Gastrocnemius medialis (tissue), 4 donors: ENCODE results near the gene CDK14. TPM values are rescaled to one million over a fixed set of nuclear protein-coding genes. Genes with fewer than 3 reads are reported as not detected.

Experiments
- ATAC-seq, 2 donors: fragments of 150-250 bp; one replicate each; pipeline ENCODE4 v1.9.1; 2016
- DNase-seq, 2 donors: peaks; one replicate each; pipeline ENCODE4 v3.0.0-alpha.2; 2019
- H3K27ac ChIP-seq, 4 donors: fragments of 200-600 bp; sonication (generic); 1 replicate in 1 of 4; 2 replicates in 3 of 4; pipeline ENCODE4 v1.5.1; 2016 to 2018; ENCODE audit warnings: mild to moderate bottlenecking in 2 of 4, moderate library complexity in 1 of 4
- H3K27me3 ChIP-seq, 3 donors: fragments of 200-600 bp; sonication (generic) in 2 of 3; 1 replicate in 1 of 3; 2 replicates in 2 of 3; pipeline versions ENCODE4 v1.5.1 to v1.6.0; 2016 to 2019; ENCODE audit warnings: mild to moderate bottlenecking in 1 of 3, moderate library complexity in 1 of 3
- H3K36me3 ChIP-seq, 2 donors: fragments of 200-600 bp; sonication (generic) in 1 of 2; one replicate each; pipeline ENCODE4 v1.5.1; 2017 to 2018
- H3K4me1 ChIP-seq, 2 donors: fragments of 200-600 bp; sonication (generic) in 1 of 2; one replicate each; pipeline ENCODE4 v1.5.1; 2016 to 2017; ENCODE audit warnings: mild to moderate bottlenecking in 2 of 2
- H3K4me3 ChIP-seq, 4 donors: fragments of 200-600 bp; sonication (generic) in 3 of 4; 1 replicate in 1 of 4; 2 replicates in 3 of 4; pipeline ENCODE4 v1.5.1; 2016 to 2019; ENCODE audit warnings: mild to moderate bottlenecking in 2 of 4
- H3K9me3 ChIP-seq, 3 donors: fragments of 200-600 bp; sonication (generic) in 2 of 3; 1 replicate in 1 of 3; 2 replicates in 2 of 3; pipeline ENCODE4 v1.5.1; 2016 to 2019
- POLR2A ChIP-seq, 2 donors: fragments of 450-650 bp; IDR thresholded peaks; one replicate each; pipeline ENCODE4 v1.6.1; 2017; ENCODE audit warnings: antibody characterized with exemption in 2 of 2, mild to moderate bottlenecking in 2 of 2, moderate library complexity in 2 of 2
- in situ Hi-C, 4 donors: fragments of 200-750 bp; cut with MboI; loops; one replicate each; pipeline versions ENCODE4 v1.15.0 to v1.8.0; 2017; ENCODE audit warnings: low sequenced_read_pairs in 4 of 4
- intact Hi-C: fragments of 100-400 bp; cut with DNase I; formaldehyde crosslinking; loops from one replicate; pipeline ENCODE4 v1.15.1; 2023; ENCODE audit warnings: low total_unique reads
- total RNA-seq, 4 donors: library from RNA; depleted of rRNA; stranded (reverse); fragments of >200 nt; gene quantifications; one replicate each; pipeline versions ENCODE4 v1.1.0 to v1.2.3, GENCODE V29; 2016
- TF ChIP-seq, protein P1 (sequence below), 5 experiments: fragments of 450-650 bp in 3 of 5; fragments of 200-600 bp in 2 of 5; sonication (generic) in 2 of 5; IDR thresholded peaks in 4 of 5; conservative IDR thresholded peaks in 1 of 5; 1 replicate in 4 of 5; 2 replicates in 1 of 5; pipeline ENCODE4 v1.5.1; 2016 to 2019; ENCODE audit warnings: antibody characterized with exemption in 5 of 5, mild to moderate bottlenecking in 3 of 5, moderate library complexity in 3 of 5

Gene CDK14
- total RNA-seq, 4 donors from 2014 or later: 3.9 to 8.6 (median 7.3) TPM

- Histone ChIP-seq H3K36me3 (no peaks in the 10 kb centered on the region), H3K9me3 (no peaks in the 10 kb centered on the region), H3K4me3 (no peak overlapping the region), H3K27ac (no peak overlapping the region), H3K4me1 (peaks cover 15 to 24% of the 10 kb centered on the region in 2 donors), H3K27me3 (no peaks in the 10 kb centered on the region)
- no peak for TF ChIP-seq POLR2A (IDR thresholded peaks at IDR 0.05)
- TF ChIP-seq, protein P1, sequence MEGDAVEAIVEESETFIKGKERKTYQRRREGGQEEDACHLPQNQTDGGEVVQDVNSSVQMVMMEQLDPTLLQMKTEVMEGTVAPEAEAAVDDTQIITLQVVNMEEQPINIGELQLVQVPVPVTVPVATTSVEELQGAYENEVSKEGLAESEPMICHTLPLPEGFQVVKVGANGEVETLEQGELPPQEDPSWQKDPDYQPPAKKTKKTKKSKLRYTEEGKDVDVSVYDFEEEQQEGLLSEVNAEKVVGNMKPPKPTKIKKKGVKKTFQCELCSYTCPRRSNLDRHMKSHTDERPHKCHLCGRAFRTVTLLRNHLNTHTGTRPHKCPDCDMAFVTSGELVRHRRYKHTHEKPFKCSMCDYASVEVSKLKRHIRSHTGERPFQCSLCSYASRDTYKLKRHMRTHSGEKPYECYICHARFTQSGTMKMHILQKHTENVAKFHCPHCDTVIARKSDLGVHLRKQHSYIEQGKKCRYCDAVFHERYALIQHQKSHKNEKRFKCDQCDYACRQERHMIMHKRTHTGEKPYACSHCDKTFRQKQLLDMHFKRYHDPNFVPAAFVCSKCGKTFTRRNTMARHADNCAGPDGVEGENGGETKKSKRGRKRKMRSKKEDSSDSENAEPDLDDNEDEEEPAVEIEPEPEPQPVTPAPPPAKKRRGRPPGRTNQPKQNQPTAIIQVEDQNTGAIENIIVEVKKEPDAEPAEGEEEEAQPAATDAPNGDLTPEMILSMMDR (IDR thresholded peaks at IDR 0.05 in 4 of 5, conservative IDR thresholded peaks at IDR 0.05 in 1 of 5): no peak
- in situ Hi-C loops (loop anchor here in 1 of 4 donors (10.0 kb wide), 1 partner anchor 70 kb away; no protein-coding TSS in a partner anchor), intact Hi-C loops (loop anchor here (10.0 kb wide), 1 partner anchor 170 kb away; no protein-coding TSS in a partner anchor)
- ATAC-seq: no peak
- DNase-seq: no peak
These were observed 28.2 kb downstream of the CDK14 start for GRCh38 chr7:90624225-90624911.

DNA sequence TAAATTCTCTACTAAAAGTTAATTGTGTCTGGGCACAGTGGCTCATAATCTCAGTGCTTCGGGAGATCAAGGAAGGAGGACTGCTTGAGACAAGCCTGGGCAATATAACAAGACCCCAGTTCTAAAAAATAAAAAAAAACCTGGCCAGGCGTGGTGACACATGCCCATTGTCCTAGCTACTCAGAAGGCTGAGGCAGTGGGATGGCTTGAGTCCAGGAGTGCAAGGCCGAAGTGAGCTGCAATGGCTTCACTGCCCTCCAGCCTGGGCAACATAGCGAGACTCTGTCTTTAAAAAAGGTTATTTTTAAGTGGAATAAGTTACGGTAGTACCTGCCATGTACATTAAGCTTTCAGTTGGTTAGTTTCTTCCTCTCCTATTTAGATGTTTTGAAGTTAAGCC, 28.9 kb downstream of the CDK14 start:
- H3K4me3 ChIP-seq: no peak overlapping the region
- in situ Hi-C loops: loop anchor here in 1 of 4 donors (10.0 to 25.0 kb wide), 2 partner anchors 70 to 163 kb away; partner anchors contain the start of gene PTTG1IP2
- ATAC-seq: no peak
- H3K27ac ChIP-seq: no peak overlapping the region
- DNase-seq: no peak
- peaks cover 15 to 24% of the 10 kb centered on the region in 2 donors for H3K4me1 ChIP-seq
- TF ChIP-seq POLR2A (IDR thresholded peaks at IDR 0.05): no peak
- TF ChIP-seq, protein P1 (IDR thresholded peaks at IDR 0.05 in 4 of 5, conservative IDR thresholded peaks at IDR 0.05 in 1 of 5): no peak
- no peaks in the 10 kb centered on the region for H3K36me3 ChIP-seq
- intact Hi-C loops: loop anchor here (10.0 kb wide), 1 partner anchor 170 kb away; no protein-coding TSS in a partner anchor
- no peaks in the 10 kb centered on the region for H3K9me3 ChIP-seq
- no peaks in the 10 kb centered on the region for H3K27me3 ChIP-seq

DNA sequence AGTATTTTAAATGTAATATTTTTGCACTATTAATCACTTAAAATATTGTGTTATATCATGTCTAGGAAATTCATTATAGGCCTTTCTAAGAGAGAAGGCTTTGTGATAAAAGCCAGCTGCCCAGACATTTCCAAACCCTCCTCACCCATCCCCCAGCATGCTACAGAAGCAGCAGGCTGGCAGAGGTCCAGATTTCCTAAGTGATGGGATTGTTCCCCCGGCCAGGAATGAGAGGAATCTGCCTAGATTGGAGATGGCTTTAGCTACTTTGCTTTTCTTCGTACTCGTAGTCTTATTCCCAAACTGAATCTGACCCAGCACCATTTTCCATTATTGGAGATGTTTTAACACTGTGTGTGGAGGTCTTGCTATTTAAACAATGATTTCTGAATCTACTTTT, 29.4 kb downstream of the CDK14 start:
- no peak overlapping the region for H3K27ac ChIP-seq
- in situ Hi-C loops: loop anchor here in 1 of 4 donors (10.0 to 25.0 kb wide), 2 partner anchors 71 to 163 kb away; partner anchors contain the start of gene PTTG1IP2
- H3K4me1 ChIP-seq: peaks cover 15 to 24% of the 10 kb centered on the region in 2 donors
- no peaks in the 10 kb centered on the region for H3K36me3 ChIP-seq
- no peak for TF ChIP-seq POLR2A (IDR thresholded peaks at IDR 0.05)
- DNase-seq: peak in 1 of 2 donors; percentile 10
- H3K9me3 ChIP-seq: no peaks in the 10 kb centered on the region
- no peak for ATAC-seq
- H3K4me3 ChIP-seq: no peak overlapping the region
- no peaks in the 10 kb centered on the region for H3K27me3 ChIP-seq
- intact Hi-C loops: loop anchor here (10.0 kb wide), 1 partner anchor 171 kb away; no protein-coding TSS in a partner anchor

DNA sequence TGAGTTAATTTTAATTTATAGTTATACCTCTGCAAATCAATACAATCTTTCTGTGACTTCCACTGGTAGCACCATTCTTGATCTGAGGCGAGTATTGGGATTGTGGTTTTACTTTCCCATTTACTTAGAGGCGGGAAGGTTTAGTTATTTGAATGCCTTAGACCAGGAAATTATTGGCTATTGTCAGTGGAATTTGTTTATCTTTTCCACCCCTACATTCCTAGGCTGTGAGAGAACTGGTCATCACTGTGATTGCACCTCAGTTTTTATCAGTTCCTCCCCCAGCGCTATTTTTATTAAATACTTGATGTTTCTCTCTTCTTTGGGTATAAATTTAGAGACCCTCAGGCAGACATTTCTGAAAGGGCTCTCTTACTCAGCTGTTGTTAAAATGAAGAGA, 29.9 kb downstream of the CDK14 start:
- H3K4me1 ChIP-seq: peaks cover 15 to 24% of the 10 kb centered on the region in 2 donors
- no peaks in the 10 kb centered on the region for H3K9me3 ChIP-seq
- H3K27me3 ChIP-seq: no peaks in the 10 kb centered on the region
- H3K36me3 ChIP-seq: no peaks in the 10 kb centered on the region
- DNase-seq (no peak), ATAC-seq (no peak)
- intact Hi-C loops: loop anchor here (10.0 kb wide), 1 partner anchor 171 kb away; no protein-coding TSS in a partner anchor
- no peak for TF ChIP-seq POLR2A (IDR thresholded peaks at IDR 0.05)
- TF ChIP-seq, protein P1 (IDR thresholded peaks at IDR 0.05 in 4 of 5, conservative IDR thresholded peaks at IDR 0.05 in 1 of 5): no peak
- no peak overlapping the region for H3K4me3 ChIP-seq
- no peak overlapping the region for H3K27ac ChIP-seq
- in situ Hi-C loops: loop anchor here in 1 of 4 donors (10.0 to 25.0 kb wide), 2 partner anchors 71 to 164 kb away; partner anchors contain the start of gene PTTG1IP2

GRCh38 chr7:90629297-90629918, 33.3 kb downstream of the CDK14 start:
- peaks cover 2 to 6% of the 10 kb centered on the region in 2 donors for H3K4me1 ChIP-seq
- no peaks in the 10 kb centered on the region for H3K36me3 ChIP-seq
- no peak overlapping the region for H3K4me3 ChIP-seq
- DNase-seq (no peak), ATAC-seq (peak; percentile 81 to 90)
- no peaks in the 10 kb centered on the region for H3K9me3 ChIP-seq
- no peaks in the 10 kb centered on the region for H3K27me3 ChIP-seq
- no peak overlapping the region for H3K27ac ChIP-seq
- TF ChIP-seq, protein P1 (IDR thresholded peaks at IDR 0.05 in 4 of 5, conservative IDR thresholded peaks at IDR 0.05 in 1 of 5): peak; percentile 34 to 63 (median 46)
- no peak for TF ChIP-seq POLR2A (IDR thresholded peaks at IDR 0.05)
- intact Hi-C loops: loop anchor here (10.0 kb wide), 1 partner anchor 175 kb away; no protein-coding TSS in a partner anchor
- in situ Hi-C loops: loop anchor here in 1 of 4 donors (10.0 to 25.0 kb wide), 2 partner anchors 75 to 167 kb away; partner anchors contain the start of gene PTTG1IP2
